NCI-H1092 (cell line): Measurements from ENCODE around the gene FOXR1.
"Not testable (repeated sequence)": the region's sequence is repeated elsewhere in the genome, so short reads cannot be mapped to it uniquely, and the experiment has no call there.

ENCODE experiments used
- DNase-seq: peaks from one replicate; lab custom pipeline; 2025; lab: John Stamatoyannopoulos, UW

The FOXR1 gene

DNA sequence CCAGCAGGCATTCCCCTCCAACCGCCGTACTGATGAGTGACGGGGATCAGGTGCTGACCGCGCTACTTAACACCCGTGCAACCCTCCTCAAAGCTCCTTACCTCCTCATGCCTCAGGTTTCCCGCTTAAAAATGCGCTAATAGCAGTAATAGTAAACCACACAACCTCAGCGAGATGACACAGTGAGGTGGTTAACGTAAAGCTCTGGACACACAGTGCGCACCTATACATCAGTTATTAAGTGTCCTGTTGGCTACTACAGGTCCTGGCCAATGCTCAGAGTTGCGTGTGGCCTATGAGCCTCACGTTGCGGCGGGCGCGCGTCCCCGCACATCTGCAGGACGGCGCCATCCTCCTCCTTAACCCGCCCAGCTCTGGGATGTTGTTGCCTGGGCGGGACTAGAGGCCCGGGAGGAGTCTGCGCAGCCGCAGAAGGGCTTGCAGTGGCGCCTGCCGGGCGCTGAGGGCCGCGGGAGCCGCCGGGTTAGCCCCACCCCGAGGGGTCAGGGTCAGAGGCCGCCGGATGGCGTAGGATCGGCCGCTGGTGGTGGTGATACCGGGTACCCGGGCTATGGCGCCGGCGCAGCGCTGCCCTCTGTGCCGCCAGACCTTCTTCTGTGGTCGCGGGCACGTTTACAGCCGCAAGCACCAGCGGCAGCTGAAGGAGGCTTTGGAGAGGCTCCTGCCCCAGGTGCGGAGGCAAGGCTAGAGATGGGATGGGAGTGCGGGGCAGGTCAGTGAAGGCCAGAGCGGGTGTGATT is 26.2 kb downstream of the FOXR1 start, which contains the start of gene CENATAC:
TSS of gene CENATAC (plus strand) at position 512 of the 761 bp plus-strand sequence. CDS start at position 572, 60 bp downstream.
- peak; percentile 94 for DNase-seq

GRCh38 chr11:118998388-118998717 is 26.8 kb downstream of the FOXR1 start:
- no peak for DNase-seq

DNA sequence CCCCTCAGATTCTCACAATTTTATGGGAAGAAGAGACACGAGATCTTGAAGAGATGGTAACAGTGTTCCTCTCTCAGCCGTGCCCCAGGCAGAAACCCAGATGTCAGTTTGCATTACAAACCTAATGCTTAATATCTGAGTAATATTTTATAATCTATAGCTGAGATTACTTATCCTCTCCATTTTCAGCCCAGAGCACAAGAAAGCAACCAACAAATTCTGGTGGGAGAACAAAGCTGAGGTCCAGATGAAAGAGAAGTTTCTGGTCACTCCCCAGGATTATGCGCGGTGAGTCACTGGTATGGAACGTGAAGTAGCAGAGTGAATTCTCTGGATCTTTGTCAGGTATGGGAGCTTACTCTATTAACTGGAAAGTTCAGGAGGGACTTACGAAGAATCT is 27.3 kb downstream of the FOXR1 start:
- no peak for DNase-seq

DNA sequence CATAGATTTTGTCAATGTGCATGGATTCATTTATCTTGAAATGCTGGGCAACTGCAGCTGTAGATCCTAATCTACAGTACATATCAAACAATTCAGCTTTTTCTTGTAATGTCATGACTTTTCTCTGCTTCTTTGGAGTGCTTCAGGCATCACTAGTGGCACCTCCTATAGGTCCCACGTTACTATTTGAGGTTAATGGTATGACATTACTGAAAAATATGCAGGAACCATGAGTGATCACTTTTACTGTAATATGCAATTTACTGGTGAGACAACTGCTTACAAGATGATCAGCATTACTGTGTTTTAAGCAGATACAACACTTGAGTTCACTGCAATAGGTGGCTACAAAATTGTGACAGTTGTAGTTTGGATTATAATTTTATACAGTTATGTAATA is 29.3 kb downstream of the FOXR1 start:
- DNase-seq, result no peak

GRCh38 chr11:119006656-119007055 is 35.1 kb downstream of the FOXR1 start:
- DNase-seq, result no peak

DNA sequence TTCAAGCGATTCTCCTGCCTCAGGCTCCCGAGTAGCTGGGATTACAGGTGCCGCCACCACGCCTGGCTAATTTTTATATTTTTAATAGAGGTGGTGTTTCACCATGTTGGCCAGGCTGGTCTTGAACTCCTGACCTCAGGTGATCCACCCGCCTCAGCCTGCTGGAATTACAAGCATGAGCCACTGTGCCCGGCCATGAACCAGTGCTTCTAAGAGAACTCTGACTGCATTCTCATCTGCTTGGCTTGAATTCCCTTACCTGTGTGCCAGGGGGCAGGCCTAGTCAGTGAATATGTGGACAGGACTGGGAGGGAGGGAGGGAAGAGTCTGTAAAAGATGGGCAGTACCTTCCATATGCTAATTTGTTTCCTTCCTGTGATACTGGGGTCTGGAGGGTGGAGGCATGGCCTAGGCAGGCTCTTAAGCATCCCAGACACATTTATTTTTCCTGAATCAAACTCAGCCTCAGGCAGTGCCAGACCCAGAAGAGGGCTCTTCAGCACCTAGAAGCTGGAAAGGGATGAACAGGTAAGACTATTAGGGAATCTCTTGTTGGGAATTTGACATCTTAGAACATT is 40.0 kb downstream of the FOXR1 start:
- DNase-seq, result no peak

DNA sequence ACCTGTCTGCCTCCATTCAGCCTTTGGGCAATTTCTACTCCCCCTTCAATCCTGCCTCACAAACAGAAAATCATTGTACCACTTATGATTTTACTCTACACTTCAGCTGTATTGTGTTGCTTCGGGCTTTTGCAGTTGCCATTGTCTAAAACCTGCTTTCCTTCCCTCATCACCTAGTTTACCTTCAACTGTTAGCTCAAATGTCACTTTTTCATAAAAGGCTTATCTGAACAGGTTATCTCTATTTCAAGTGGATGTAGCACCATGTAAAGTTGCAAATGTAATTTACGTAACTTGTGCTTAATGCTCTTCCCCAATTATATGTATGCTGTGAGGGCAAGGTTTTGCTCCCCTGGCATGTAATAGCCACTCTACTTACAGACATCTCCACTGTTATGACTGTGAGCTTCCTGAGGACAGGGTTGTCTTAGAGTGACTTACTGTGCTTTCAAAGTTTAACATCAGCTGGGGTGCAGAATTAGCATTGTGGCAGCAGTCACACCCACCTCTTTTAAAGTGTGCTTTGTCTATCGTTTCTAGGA is 41.1 kb downstream of the FOXR1 start:
- no peak for DNase-seq

DNA sequence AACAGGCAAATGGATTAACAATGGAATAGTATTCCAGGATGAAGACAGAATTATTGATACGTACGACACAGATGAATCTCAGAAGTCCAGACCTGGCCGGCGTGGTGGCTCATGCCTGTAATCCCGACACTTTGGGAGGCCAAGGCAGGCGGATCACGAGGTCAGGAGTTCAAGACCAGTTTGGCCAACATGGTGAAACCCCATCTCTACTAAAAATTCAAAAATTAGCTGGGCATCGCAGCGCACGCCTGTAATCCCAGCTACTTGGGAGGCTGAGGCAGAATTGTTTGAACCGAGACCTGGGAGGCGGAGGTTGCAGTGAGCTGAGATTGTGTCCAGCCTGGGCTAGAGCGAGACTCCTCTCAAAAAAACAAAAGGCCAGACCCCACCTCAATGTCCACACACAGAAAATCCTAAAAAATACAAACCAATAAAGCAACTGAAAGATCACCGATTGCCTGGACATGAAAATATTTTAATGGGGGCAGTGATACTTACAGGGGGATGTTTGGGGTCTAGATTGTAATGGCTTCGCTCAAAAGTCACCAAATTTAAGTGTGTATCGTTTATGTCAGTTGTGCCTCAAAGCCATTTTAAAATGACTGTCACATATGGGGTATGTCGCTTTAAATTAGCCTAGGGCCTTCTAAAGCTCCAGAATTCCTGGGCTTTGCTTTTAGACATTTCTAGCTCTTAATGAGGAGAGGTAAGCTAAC is 42.8 kb downstream of the FOXR1 start:
- DNase-seq, result no peak

DNA sequence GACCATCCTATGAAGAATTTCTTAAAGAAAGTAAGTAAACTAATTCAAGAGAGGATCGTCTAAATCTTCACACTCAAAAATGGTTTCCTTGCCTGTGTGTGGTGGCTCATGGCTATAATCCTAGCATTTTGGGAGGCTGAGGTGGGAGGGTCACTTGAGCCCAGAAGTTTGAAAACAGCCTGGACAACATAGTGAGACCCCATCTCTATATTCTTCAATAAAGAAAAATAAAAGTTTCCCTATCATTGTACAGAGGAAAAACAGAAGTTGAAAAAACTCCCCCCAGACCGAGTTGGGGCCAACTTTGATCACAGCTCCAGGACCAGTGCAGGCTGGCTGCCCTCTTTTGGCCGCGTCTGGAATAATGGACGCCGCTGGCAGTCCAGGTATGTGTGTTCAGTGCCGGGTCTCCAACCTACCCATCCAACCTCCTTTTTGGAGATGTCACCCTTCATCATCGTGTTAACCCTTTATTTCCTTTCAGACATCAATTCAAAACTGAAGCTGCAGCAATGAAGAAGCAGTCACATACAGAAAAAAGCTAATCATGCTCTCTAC is 43.6 kb downstream of the FOXR1 start:
- DNase-seq, result no peak

- DNase-seq, result no peak
These were observed 44.9 kb downstream of the FOXR1 start for GRCh38 chr11:119016216-119017009.

GRCh38 chr11:119017377-119017776 is 45.8 kb downstream of the FOXR1 start:
- not testable (repeated sequence) for DNase-seq

- peak; percentile 97 for DNase-seq
These were observed 46.7 kb downstream of the FOXR1 start, which contains the start of the genes RPS25 and TRAPPC4 for GRCh38 chr11:119018074-119018938. TSS of gene RPS25 (minus strand) at chr11:119018343. CDS start at chr11:119018284, 59 bp downstream. TSS of gene TRAPPC4 (plus strand) at chr11:119018766. CDS start at chr11:119018796, 30 bp downstream.

GRCh38 chr11:119019996-119020395 is 48.4 kb downstream of the FOXR1 start:
- DNase-seq, result no peak

GRCh38 chr11:119021631-119022030 is 50.1 kb downstream of the FOXR1 start:
- no peak for DNase-seq

- DNase-seq, result no peak
These were observed 52.2 kb downstream of the FOXR1 start for GRCh38 chr11:119023741-119024140.

DNA sequence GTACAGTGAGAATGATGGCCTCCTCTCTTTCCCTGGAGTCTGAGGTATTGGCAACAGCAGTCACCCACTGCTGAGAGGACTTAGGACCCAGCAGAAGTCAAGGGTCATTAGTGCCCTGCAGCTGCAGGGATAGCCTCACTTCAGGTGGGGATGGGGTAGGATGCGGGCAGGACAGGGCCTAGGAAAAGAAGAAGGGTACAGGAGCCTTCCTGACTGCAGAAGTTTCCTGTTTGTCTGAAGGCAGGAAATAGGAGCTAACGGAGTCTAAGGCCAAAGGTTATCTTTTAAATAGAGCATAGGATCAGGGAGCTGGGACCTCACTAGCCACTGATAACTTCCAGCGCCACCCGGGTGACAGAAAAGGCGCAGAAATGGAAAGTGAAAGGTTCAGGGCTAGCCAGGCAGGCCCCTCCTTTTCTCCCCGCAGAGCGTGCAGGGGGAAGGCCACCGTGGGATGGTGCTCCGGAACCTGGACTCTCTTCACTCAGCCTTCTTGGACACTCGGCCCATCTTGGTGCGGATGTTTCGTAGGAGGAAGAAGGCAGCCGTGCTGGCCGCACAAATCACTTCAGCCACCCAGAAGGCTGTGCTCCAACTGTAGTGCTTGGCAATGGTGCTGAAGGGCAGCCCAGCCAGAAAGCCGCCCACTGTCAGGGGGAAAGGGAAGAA is 53.0 kb downstream of the FOXR1 start:
- no peak for DNase-seq

GRCh38 chr11:119025099-119025473 is 53.5 kb downstream of the FOXR1 start:
- no peak for DNase-seq

GRCh38 chr11:119025541-119025940 is 54.0 kb downstream of the FOXR1 start:
- no peak for DNase-seq

DNA sequence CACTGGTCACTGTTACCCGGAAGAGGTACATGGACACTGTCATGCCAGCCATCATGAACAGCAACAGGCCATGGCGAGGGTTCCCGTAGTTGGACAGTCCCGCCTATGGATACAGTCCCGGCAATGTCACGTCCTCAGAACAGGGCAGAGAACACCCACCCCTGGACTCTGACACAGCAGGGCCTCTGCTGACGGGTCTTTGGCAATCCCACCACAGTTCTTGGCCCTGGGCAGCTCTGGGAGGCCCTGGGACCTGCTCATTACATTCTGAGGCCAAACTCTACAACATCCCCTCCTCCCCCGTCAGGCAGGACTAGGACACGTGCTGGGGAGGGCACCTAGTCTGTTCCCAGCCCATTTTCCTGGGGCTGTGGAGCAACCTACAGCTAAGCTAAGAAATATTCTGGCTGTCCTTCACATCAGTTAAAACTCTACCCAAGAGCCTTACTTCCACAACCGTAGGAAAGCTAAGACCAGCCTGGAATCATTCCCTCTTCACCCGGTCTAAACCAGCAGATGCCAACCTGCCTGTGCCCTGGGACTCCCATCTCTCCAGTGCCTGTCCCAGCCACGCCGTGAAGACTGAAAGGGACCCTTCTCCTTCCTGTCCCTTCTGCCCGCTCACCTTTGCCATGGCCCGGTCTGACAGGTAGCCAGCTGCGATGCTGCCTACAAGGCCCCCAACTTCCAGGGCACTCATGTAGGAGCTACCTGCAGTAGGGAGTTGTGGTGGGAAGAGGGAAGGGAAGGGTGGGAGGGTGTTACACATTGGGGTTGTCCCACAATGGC is 54.6 kb downstream of the FOXR1 start:
- DNase-seq, result no peak
